Activated CD8-positive, alpha-beta memory T cell treated with anti-CD3 and anti-CD28 coated beads for 4 hours (primary cell): ENCODE results near the gene ZYG11B.
"Not testable (repeated sequence)": the region's sequence is repeated elsewhere in the genome, so short reads cannot be mapped to it uniquely, and the experiment has no call there.

Experiments
- DNase-seq, 2 donors: peaks; one replicate each; pipeline ENCODE4 v3.0.0-alpha.2; 2020; ENCODE audit warnings: low read depth in 2 of 2

Gene ZYG11B

DNA sequence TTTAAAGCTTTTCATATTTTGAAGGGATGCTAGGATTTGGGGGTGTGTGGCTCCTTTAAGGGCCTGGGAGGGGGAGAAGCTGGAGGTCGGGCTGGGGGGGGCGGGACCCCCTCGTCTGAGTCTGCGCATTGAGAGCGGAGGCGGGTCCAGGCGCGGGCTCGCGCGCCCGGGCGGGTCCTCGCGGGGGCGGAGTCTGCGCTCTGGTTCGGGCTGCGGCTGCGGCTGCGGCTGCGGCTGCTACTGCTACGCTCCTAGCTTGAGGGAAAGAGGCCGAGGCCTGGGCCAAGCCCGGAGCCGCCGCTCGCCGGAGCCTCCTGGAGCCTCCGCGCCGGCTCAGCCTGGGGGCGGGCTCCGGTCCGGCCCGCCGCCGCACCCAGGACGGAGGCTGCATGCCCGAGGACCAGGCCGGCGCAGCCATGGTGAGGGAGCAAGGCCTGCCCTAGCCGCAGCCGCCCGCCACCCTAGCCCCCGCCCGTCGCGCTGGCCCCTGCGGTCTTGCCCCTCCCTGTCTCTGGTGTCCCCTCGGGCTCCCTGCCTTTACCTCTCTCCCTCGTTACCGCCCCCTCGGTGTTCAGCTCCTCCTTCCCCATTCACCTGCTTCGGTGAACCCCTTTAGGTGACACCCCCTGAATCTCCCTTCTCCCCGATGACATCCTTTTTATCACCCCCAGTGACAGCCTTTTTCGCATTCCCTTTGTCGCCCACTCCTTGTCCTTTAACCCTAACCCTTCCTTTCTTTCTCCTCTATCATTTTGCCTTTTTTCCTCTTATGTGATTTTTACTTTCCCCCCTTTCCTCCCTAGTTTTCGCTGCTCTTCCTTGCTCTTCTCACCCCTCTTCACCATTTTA, at the start of gene ZYG11B:
TSS of gene ZYG11B (plus strand) at position 189 of the 849 bp plus-strand sequence. CDS start at position 390, 201 bp downstream.
- peak; percentile 74 to 80 for DNase-seq

- DNase-seq = no peak
Observed at GRCh38 chr1:52677076-52677806, 49.0 kb upstream of the ZYG11B start.

DNA sequence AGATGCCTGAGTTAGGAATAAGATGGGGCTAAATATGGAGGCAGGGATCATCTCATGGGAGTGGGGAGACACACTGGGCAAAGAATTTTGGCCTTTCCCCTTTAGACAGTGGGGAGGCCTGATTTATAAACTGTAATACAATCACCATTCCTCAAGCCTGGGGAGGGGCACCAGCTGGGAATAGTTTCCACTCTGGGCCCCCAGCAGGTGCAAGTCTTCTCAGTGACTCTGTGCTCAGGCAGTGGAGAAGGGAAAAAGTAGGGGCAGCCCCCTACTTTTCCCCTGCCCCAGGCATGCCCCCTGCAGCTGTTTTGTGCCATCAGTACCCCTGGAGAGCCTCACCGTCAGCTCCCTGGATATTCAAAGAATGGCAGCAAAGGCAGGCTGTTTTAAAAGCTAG, 47.2 kb upstream of the ZYG11B start:
- DNase-seq = no peak

- DNase-seq = no peak
Observed at GRCh38 chr1:52679498-52679897, 46.8 kb upstream of the ZYG11B start.

DNA sequence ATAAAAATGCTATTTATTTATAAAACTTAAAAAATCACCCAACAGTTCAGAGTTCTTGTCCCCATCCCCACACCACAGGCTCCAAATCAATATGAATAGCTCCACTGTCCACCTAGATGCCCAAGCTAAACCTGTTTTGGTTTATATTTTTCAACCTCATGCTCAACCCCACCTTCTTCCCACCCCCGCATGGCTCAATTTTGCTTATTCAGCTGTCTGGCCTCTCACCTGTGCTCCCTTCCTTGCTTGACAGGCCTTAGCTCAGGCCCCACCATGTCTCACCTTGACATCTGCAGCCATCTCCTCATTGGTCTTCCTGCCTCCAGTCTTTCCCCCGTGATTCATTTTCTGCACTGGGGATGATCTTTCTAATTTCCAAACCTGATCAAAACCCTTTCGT, 45.9 kb upstream of the ZYG11B start:
- DNase-seq = no peak

DNA sequence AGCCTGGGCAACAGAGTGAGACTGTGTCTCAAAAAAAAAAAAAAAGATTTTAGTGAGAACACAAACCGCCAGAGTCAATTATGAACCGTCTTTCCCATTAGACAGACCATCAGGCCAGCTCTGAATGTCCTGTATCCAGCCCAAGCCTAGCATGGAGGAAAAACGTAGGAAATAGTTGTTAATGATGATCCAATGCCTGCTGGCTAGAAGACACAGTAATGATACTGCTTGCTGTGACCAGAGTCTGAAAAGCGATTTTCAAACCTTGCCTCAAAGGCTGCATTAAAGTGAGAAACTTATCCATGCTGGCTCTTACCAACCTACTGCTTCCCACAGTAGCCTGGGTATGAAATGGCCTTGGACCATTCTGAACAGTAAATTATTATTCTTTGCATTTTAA, 45.1 kb upstream of the ZYG11B start:
- DNase-seq = no peak

GRCh38 chr1:52683367-52683940, 42.8 kb upstream of the ZYG11B start:
- DNase-seq = no peak

DNA sequence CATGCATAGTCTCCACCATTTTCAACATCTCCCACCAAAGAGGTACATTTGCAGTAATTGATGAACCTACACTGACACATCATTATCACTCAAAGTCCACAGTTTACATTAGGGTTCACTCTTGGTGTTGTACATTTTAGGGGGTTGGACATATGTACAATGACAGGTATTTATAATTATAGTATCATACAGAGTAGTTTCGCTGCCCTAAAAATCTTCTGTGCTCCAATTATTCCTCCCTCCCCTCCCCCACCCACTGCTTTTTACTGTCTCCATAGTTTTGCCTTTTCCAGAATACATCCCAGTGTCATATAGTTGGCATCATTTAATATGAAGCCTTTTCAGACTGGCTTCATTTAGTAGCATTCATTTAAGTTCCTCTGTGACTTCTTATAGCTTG, 41.7 kb upstream of the ZYG11B start:
- no peak for DNase-seq

GRCh38 chr1:52686261-52686751, 39.9 kb upstream of the ZYG11B start:
- DNase-seq = peak; percentile 40 to 43

DNA sequence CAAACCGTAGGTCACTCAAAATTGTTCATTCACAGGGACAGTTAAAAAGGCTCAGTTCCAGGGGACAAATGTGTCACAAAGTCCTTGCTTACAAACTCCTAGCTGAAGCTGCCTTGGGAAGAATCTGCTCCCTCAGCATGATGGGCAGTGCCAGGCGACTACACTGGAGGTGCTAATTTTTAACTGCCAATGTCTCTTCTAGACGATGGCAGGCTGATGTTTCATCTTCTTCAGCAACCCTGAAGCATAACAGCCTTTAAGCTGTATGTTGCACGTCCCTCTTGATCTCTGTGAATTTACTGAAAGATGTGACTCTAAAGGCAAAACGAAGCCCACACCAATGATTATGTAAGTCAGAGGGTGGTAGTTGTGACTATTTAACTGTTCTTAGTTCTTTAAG, 39.4 kb upstream of the ZYG11B start:
- DNase-seq = no peak

- no peak for DNase-seq
Observed at GRCh38 chr1:52691821-52692220, 34.4 kb upstream of the ZYG11B start.

DNA sequence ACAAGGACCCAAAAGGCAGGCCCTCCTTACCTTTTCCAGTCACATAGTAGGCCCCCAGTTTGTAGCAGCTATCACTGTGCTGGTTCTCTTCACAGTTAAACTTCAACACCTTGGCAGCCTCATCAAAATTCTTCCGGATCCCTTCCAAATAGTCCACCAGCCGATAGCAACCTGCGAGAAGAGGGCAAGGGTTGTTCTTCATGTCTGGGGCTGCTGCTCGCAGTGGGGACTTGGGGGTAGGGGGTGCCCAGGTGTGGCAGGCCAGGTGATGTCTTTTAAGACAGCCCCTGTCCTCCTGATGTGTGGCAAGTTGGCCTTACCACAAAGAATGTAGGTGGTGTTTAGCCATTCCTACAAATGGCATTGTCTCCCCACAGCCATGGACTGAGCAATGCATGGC, 33.6 kb upstream of the ZYG11B start:
- no peak for DNase-seq

GRCh38 chr1:52693351-52693750, 32.9 kb upstream of the ZYG11B start:
- not testable (repeated sequence) for DNase-seq

DNA sequence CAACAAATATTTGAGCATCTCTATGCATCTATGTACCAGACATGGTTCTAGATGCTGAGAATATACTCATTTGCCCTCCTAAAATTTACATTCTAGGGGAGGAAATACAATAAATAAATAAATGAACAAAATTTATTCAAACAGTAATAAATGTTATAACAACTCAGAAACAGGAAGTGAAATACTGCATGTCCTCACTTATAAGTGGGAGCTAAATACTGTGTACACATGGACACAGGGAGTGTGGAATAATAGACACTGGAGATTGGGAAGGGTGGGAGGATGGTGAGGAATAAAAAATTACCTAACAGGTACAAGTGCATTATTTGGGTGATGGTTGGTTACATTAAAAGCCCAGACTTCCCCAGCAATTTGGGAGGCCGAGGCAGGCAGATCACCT, 32.4 kb upstream of the ZYG11B start:
- no peak for DNase-seq

GRCh38 chr1:52695627-52696026, 30.6 kb upstream of the ZYG11B start:
- DNase-seq = no peak

GRCh38 chr1:52697795-52698674, 28.2 kb upstream of the ZYG11B start, which contains the start of gene COA7:
COA7 (minus strand) TSS chr1:52698347; CDS start chr1:52698326, 21 bp downstream.
- peak; percentile 14 to 30 for DNase-seq

- DNase-seq = peak; percentile 51 to 68
Observed at GRCh38 chr1:52702886-52703787, 23.1 kb upstream of the ZYG11B start.

GRCh38 chr1:52706136-52706670, 20.1 kb upstream of the ZYG11B start:
- DNase-seq = no peak

DNA sequence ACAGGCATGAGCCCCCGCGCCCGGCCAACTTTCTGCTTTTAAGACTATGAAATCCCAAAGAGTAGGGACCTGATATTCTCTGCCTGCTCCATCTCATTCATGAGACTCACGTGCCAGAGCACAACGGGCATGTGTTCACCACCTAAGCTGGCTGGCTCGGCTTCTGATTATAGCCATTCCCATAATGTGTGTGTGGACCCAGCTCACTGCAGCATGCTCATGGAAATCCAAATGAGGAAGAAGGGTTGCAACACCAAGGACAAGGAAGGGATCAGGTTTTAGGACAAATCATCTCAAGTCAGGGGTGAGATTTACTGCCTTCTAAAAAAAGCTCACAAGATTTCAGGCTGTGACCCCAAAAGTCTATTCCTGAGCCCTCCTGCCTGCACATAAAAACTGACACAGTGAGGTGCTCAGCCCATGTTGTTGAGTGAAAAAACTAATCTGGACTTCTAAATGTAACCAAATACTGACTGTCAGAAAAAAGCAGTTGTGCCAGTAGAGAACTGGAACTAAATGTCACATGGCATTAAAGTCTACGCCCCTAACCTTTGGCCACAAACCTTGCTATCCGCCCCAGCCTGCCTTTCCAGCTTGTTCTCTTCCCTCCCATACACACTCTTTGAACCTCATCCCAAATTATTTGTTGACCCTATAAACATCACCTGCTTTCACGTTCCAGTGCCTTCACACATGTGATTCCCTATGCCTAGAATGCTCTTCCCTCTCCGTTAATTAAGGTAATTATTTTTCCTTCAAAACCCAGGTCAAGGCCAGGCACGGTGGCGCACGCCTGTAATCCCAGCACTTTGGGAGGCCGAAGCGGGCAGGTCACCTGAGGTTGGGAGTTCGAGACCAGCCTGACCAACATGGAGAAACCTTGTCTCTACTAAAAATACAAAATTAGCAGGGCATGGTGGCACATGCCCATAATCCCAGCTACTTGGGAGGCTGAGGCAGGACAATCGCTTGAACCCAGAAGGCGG, 19.0 kb upstream of the ZYG11B start:
- DNase-seq = no peak
